H1 (cell line): ENCODE results near the gene CCDC33. TPM values are rescaled to one million over a fixed set of nuclear protein-coding genes. Genes with fewer than 3 reads are reported as not detected.

Experiments used
- CTCF ChIA-PET: fragments of 300-600 bp; sonication (Branson Sonifier 250); formaldehyde crosslinking; loops from one replicate; lab custom pipeline; 2021; ENCODE audit not compliant: partially characterized antibody; lab: Charles Lee
- POLR2A ChIA-PET: fragments of 300-600 bp; sonication (Branson Sonifier 250); formaldehyde crosslinking; loops from one replicate; lab custom pipeline; 2021; ENCODE audit warnings: inconsistent platforms; ENCODE audit not compliant: partially characterized antibody; lab: Charles Lee
- DNase-seq, 2 experiments: peaks; one replicate each; pipeline versions ENCODE4 v3.0.0 to v3.0.0-alpha.2; 2010 to 2022; ENCODE audit warnings: low spot score in 2 of 2, low read depth in 1 of 2, mixed read lengths in 1 of 2
- FAIRE-seq: peaks from 2 replicates; lab custom pipeline; 2011; peaks lifted over from hg19 to GRCh38; lab: Jason Lieb, UNC
- H2AFZ ChIP-seq: 2 replicates; pipeline ENCODE4 v1.8.1; 2012; ENCODE audit warnings: low read length, inconsistent platforms
- H2AK5ac ChIP-seq: 2 replicates; pipeline ENCODE4 v1.6.1; 2013; ENCODE audit warnings: low read depth, low read length
- H2BK120ac ChIP-seq: replicated peaks from 2 replicates; pipeline ENCODE3; 2013; ENCODE audit warnings: low read depth, low read length, inconsistent platforms
- H2BK12ac ChIP-seq: 2 replicates; pipeline ENCODE4 v1.6.1; 2013; ENCODE audit warnings: low read depth, low read length
- H2BK15ac ChIP-seq: 2 replicates; pipeline ENCODE4 v1.6.1; 2013; ENCODE audit warnings: low read length
- H2BK20ac ChIP-seq: 2 replicates; pipeline ENCODE4 v1.6.1; 2013; ENCODE audit warnings: low read length
- H2BK5ac ChIP-seq: 2 replicates; pipeline ENCODE4 v1.6.1; 2013; ENCODE audit warnings: low read depth, low read length
- H3K14ac ChIP-seq: 2 replicates; pipeline ENCODE4 v1.6.1; 2013; ENCODE audit warnings: inconsistent platforms; ENCODE audit not compliant: insufficient read length
- H3K18ac ChIP-seq: 2 replicates; pipeline ENCODE4 v1.6.1; 2013; ENCODE audit warnings: low read length; ENCODE audit errors: extremely low read depth
- H3K23ac ChIP-seq: 2 replicates; pipeline ENCODE4 v1.6.1; 2013; ENCODE audit warnings: inconsistent platforms; ENCODE audit not compliant: insufficient read length
- H3K23me2 ChIP-seq: 2 replicates; pipeline ENCODE4 v1.6.1; 2013; ENCODE audit warnings: low read depth, low read length
- H3K27ac ChIP-seq: 2 replicates; pipeline ENCODE4 v1.6.1; 2011; ENCODE audit warnings: low read depth, low read length, inconsistent platforms
- H3K27me3 ChIP-seq, 4 experiments: replicated peaks in 1 of 4; 1 replicate in 1 of 4; 2 replicates in 3 of 4; pipeline versions ENCODE4 v1.6.1 to v1.8.1; 2011 to 2013; ENCODE audit warnings: low read length in 3 of 4, mild to moderate bottlenecking in 3 of 4, inconsistent platforms in 2 of 4, mixed read lengths in 2 of 4, moderate library complexity in 1 of 4; ENCODE audit not compliant: control insufficient read depth in 3 of 4, insufficient read depth in 3 of 4; ENCODE audit errors: extremely low read depth in 1 of 4
- H3K36me3 ChIP-seq, 4 experiments: 2 replicates each; pipeline versions ENCODE4 v1.6.1 to v1.8.1; 2011 to 2013; ENCODE audit warnings: mild to moderate bottlenecking in 4 of 4, low read length in 3 of 4, moderate library complexity in 2 of 4, control low read depth in 1 of 4, inconsistent platforms in 1 of 4; ENCODE audit not compliant: insufficient read depth in 4 of 4, control insufficient read depth in 2 of 4
- H3K4ac ChIP-seq: replicated peaks from 2 replicates; pipeline ENCODE3; 2013; ENCODE audit warnings: low read length, low read depth, mixed read lengths, inconsistent platforms; ENCODE audit not compliant: insufficient read length
- H3K4me1 ChIP-seq, 4 experiments: replicated peaks in 1 of 4; 1 replicate in 1 of 4; 2 replicates in 3 of 4; pipeline versions ENCODE4 v1.6.1 to v1.8.1; 2011 to 2013; ENCODE audit warnings: low read length in 3 of 4, inconsistent platforms in 2 of 4, mixed read lengths in 1 of 4; ENCODE audit not compliant: insufficient read depth in 4 of 4, control insufficient read depth in 3 of 4
- H3K4me2 ChIP-seq, 2 experiments: 2 replicates each; pipeline versions ENCODE4 v1.6.1 to v1.8.1; 2011 to 2013; ENCODE audit warnings: low read depth in 2 of 2, low read length in 2 of 2, control low read depth in 1 of 2, inconsistent platforms in 1 of 2, mild to moderate bottlenecking in 1 of 2; ENCODE audit not compliant: insufficient read depth in 1 of 2
- H3K4me3 ChIP-seq, 4 experiments: fragments of 200-600, 300-600 bp in 1 of 4; sonication (generic), shearing (Covaris generic), sonication (Bioruptor Twin) in 1 of 4; 2 replicates each; pipeline versions ENCODE4 v1.5.1 to v1.8.1; 2011 to 2016; ENCODE audit warnings: low read length in 4 of 4, low read depth in 3 of 4, control low read depth in 2 of 4, inconsistent platforms in 2 of 4, mild to moderate bottlenecking in 2 of 4, mixed read lengths in 1 of 4, moderate library complexity in 1 of 4; ENCODE audit not compliant: insufficient read depth in 2 of 4; ENCODE audit errors: extremely low read depth in 1 of 4
- H3K56ac ChIP-seq: replicated peaks from 2 replicates; pipeline ENCODE3; 2013; ENCODE audit warnings: low read depth, mild to moderate bottlenecking, mixed read lengths, low read length, inconsistent platforms; ENCODE audit not compliant: insufficient read length
- H3K79me1 ChIP-seq: 2 replicates; pipeline ENCODE4 v1.6.1; 2013; ENCODE audit warnings: low read depth, low read length, control low read depth
- H3K79me2 ChIP-seq, 2 experiments: 2 replicates each; pipeline versions ENCODE4 v1.6.1 to v1.8.1; 2012 to 2013; ENCODE audit warnings: low read length in 2 of 2, mild to moderate bottlenecking in 2 of 2, inconsistent platforms in 1 of 2; ENCODE audit not compliant: insufficient read depth in 2 of 2, control insufficient read depth in 1 of 2
- H3K9ac ChIP-seq, 4 experiments: replicated peaks in 1 of 4; 1 replicate in 1 of 4; 2 replicates in 3 of 4; pipeline versions ENCODE4 v1.6.1 to v1.8.1; 2011 to 2013; ENCODE audit warnings: low read depth in 3 of 4, low read length in 3 of 4, control low read depth in 2 of 4, mild to moderate bottlenecking in 2 of 4, moderate library complexity in 2 of 4, inconsistent platforms in 1 of 4; ENCODE audit errors: extremely low read depth in 1 of 4
- H3K9me3 ChIP-seq, 2 experiments: 2 replicates each; pipeline versions ENCODE4 v1.6.1 to v1.8.1; 2012 to 2013; ENCODE audit warnings: mild to moderate bottlenecking in 2 of 2, moderate library complexity in 2 of 2, control low read depth in 1 of 2, inconsistent platforms in 1 of 2, low read depth in 1 of 2, low read length in 1 of 2, mixed read lengths in 1 of 2; ENCODE audit not compliant: insufficient read depth in 2 of 2
- H4K20me1 ChIP-seq, 2 experiments: replicated peaks in 1 of 2; 2 replicates each; pipeline versions ENCODE3 to v1.8.1; 2011 to 2013; ENCODE audit warnings: inconsistent platforms in 2 of 2, low read length in 2 of 2, mild to moderate bottlenecking in 1 of 2; ENCODE audit not compliant: insufficient read depth in 2 of 2, control insufficient read depth in 1 of 2
- H4K5ac ChIP-seq: 2 replicates; pipeline ENCODE4 v1.6.1; 2013; ENCODE audit warnings: low read length, low read depth, mixed read lengths, inconsistent platforms; ENCODE audit not compliant: insufficient read length
- H4K8ac ChIP-seq: 2 replicates; pipeline ENCODE4 v1.8.0; 2013; ENCODE audit warnings: mild to moderate bottlenecking, moderate library complexity, low read length, inconsistent platforms; ENCODE audit not compliant: insufficient read depth; ENCODE audit errors: extremely low read depth
- H4K91ac ChIP-seq: replicated peaks from 2 replicates; pipeline ENCODE3; 2013; ENCODE audit warnings: low read length, mixed read lengths, inconsistent platforms; ENCODE audit not compliant: insufficient read length
- CHD2 ChIP-seq: IDR thresholded peaks from 2 replicates; pipeline ENCODE4 v1.6.1; 2012; ENCODE audit warnings: low read length, improper control_type of control experiment
- CREB1 ChIP-seq: IDR thresholded peaks from 2 replicates; pipeline ENCODE4 v1.6.1; 2012; ENCODE audit warnings: inconsistent platforms
- E2F6 ChIP-seq: IDR thresholded peaks from 2 replicates; pipeline ENCODE4 v1.6.1; 2012; ENCODE audit warnings: inconsistent platforms
- EGR1 ChIP-seq: IDR thresholded peaks from 2 replicates; pipeline ENCODE4 v1.6.1; 2011; ENCODE audit warnings: low read depth, low read length, borderline replicate concordance
- FOSL1 ChIP-seq: IDR thresholded peaks from 2 replicates; pipeline ENCODE4 v1.6.1; 2011; ENCODE audit warnings: mild to moderate bottlenecking, low read depth, low read length, moderate library complexity; ENCODE audit not compliant: insufficient read depth
- GTF2F1 ChIP-seq: IDR thresholded peaks from 2 replicates; pipeline ENCODE4 v1.6.1; 2012; ENCODE audit warnings: low read depth, low read length, improper control_type of control experiment, borderline replicate concordance
- HDAC2 ChIP-seq, 2 experiments: fragments of 300-600 bp in 1 of 2; sonication (generic) in 1 of 2; IDR thresholded peaks; 2 replicates each; pipeline ENCODE4 v1.6.1; 2011 to 2012; ENCODE audit warnings: low read depth in 2 of 2, low read length in 2 of 2, mild to moderate bottlenecking in 2 of 2, moderate library complexity in 2 of 2, borderline replicate concordance in 1 of 2, inconsistent platforms in 1 of 2
- HDAC6 ChIP-seq: IDR thresholded peaks from one replicate; pipeline ENCODE4 v1.7.1; 2012; ENCODE audit warnings: low read depth, mild to moderate bottlenecking, inconsistent platforms, low read length, moderate library complexity
- JUN ChIP-seq: IDR thresholded peaks from 2 replicates; pipeline ENCODE4 v1.6.1; 2011; ENCODE audit warnings: low read depth, mild to moderate bottlenecking, improper control_type of control experiment, low read length
- JUND ChIP-seq: IDR thresholded peaks from 2 replicates; pipeline ENCODE4 v1.6.1; 2011; ENCODE audit warnings: mild to moderate bottlenecking, improper control_type of control experiment, low read length
- POLR2AphosphoS5 ChIP-seq: IDR thresholded peaks from 2 replicates; pipeline ENCODE4 v1.6.1; 2011; ENCODE audit warnings: low read depth, low read length
- RFX5 ChIP-seq: IDR thresholded peaks from 2 replicates; pipeline ENCODE4 v1.6.1; 2011; ENCODE audit warnings: low read depth, low read length, improper control_type of control experiment, borderline replicate concordance
- TAF1 ChIP-seq: IDR thresholded peaks from 2 replicates; pipeline ENCODE4 v1.6.1; 2011; ENCODE audit warnings: mild to moderate bottlenecking, low read depth, low read length
- ZNF274 ChIP-seq: IDR thresholded peaks from 2 replicates; pipeline ENCODE4 v1.7.0; 2012; ENCODE audit warnings: low read length, borderline replicate concordance; ENCODE audit errors: extremely low read depth
- WGBS, 2 experiments: shearing (Covaris generic) in 1 of 2; methylation state at CpG; one replicate each; pipeline versions ENCODE4 v1.1.6 to v1.1.7; 2013 to 2015; ENCODE audit warnings: low lambda C conversion rate in 2 of 2, mixed read lengths in 2 of 2, inconsistent platforms in 1 of 2, low coverage in 1 of 2, missing lambda C conversion rate in 1 of 2; ENCODE audit not compliant: insufficient replicate concordance in 2 of 2, insufficient coverage in 1 of 2, insufficient read length in 1 of 2; ENCODE audit errors: extremely low coverage in 1 of 2, missing lambda C conversion rate in 1 of 2; 5-methylcytosine and 5-hydroxymethylcytosine counted together
- polyA plus RNA-seq, 7 experiments: library from polyadenylated mRNA; depleted of rRNA in 3 of 7; stranded (reverse) in 5 of 7; unstranded in 2 of 7; fragments of >200 nt in 5 of 7; fragments of 200-250 nt in 2 of 7; gene quantifications; 1 replicate in 5 of 7; 2 replicates in 1 of 7; 4 replicates in 1 of 7; pipeline versions ENCODE4 v1.2.1 to v1.2.3, GENCODE V29; 2011 to 2013; ENCODE audit warnings: missing spikeins in 2 of 7, mixed read lengths in 2 of 7
- total RNA-seq: library from RNA; stranded (reverse); fragmentation: NEBNext Ultra II Directional; extraction: Animal tissue kit (Norgen Biotek cat#: 25700); gene quantifications from 2 replicates; pipeline ENCODE4 v1.2.1, GENCODE V29; 2021

The CCDC33 gene
- total and polyA plus RNA-seq, 2 of the 8 experiments (the other 6 are each of a cell fraction or from before 2014, with no cell fraction given) = 2.0 to 2.7 TPM

GRCh38 chr15:74294010-74294409, 57.9 kb downstream of the CCDC33 start:
- no peak overlapping the region for H2BK5ac ChIP-seq
- peaks cover 3 to 12% (median 4%) of the 10 kb centered on the region in 4 experiments; a peak in 5 of 7 replicates for H3K4me1 ChIP-seq
- H3K23me2 ChIP-seq = peaks cover 2% of the 10 kb centered on the region; the same call in 1 of the 2 replicates
- no peak overlapping the region for H2BK20ac ChIP-seq
- H2BK15ac ChIP-seq = no peak overlapping the region
- peaks cover 0 to 4% of the 10 kb centered on the region in 2 experiments for H4K20me1 ChIP-seq
- FAIRE-seq (no peak), DNase-seq (no peak)
- no peak overlapping the region for H3K27ac ChIP-seq
- no peaks in the 10 kb centered on the region for H3K36me3 ChIP-seq
- 96% methylated on average over 1 of the region's 1 CpG; no CpG with 5 or more reads in 1 of the 2 experiments for WGBS, 2 experiments
- H4K5ac ChIP-seq = no peak overlapping the region
- no peak overlapping the region for H3K4ac ChIP-seq
- H3K18ac ChIP-seq = no peak overlapping the region
- H3K4me2 ChIP-seq = no peak overlapping the region
- H2BK120ac ChIP-seq = no peak overlapping the region
- no peaks in the 10 kb centered on the region for H3K79me1 ChIP-seq
- H2BK12ac ChIP-seq = no peak overlapping the region
- H4K8ac ChIP-seq = no peak overlapping the region
- no peaks in the 10 kb centered on the region for H3K79me2 ChIP-seq
- H3K56ac ChIP-seq = no peak overlapping the region
- H3K4me3 ChIP-seq = no peak overlapping the region
- no peaks in the 10 kb centered on the region for H3K9me3 ChIP-seq
- no peak overlapping the region for H3K23ac ChIP-seq
- H4K91ac ChIP-seq = no peak overlapping the region
- H2AFZ ChIP-seq = no peak overlapping the region
- H2AK5ac ChIP-seq = no peak overlapping the region
- H3K9ac ChIP-seq = no peak overlapping the region
- peaks cover 0 to 12% (median 6%) of the 10 kb centered on the region in 4 experiments; a peak in 5 of 7 replicates for H3K27me3 ChIP-seq
- ChIA-PET CTCF (interaction anchor here (1.5 to 5.6 kb wide), 3 partner anchors 9 to 28 kb away, joined by 3 to 40 read pairs (median 14); no protein-coding TSS in a partner anchor), POLR2A (no interaction called here)
- H3K14ac ChIP-seq = no peak overlapping the region
- TF ChIP-seq TAF1 (no peak), JUND (no peak), CHD2 (no peak), E2F6 (no peak), POLR2AphosphoS5 (no peak), RFX5 (no peak), EGR1 (no peak), FOSL1 (no peak), GTF2F1 (no peak), HDAC2 (IDR thresholded peaks at IDR 0.05; ENCODE audit: borderline replicate concordance in 1 of 2, low read depth in 2 of 2, low read length in 2 of 2) (no peak), JUN (no peak), CREB1 (no peak), HDAC6 (no peak), ZNF274 (no peak)
